ENCODE data around the gene CACNG6. TPM values are rescaled to one million over a fixed set of nuclear protein-coding genes. Genes with fewer than 3 reads are reported as not detected.

CACNG6 gene
- total RNA-seq, 2 experiments from 2014 or later: 1.2 to 4.9 TPM

GRCh38 chr19:53980539-53981375 is 10.7 kb upstream of the CACNG6 start:
- Histone ChIP-seq H3K4me3 (ENCODE audit: low read depth, low read length, poor library complexity, severe bottlenecking) (no peak overlapping the region), H3K36me3 (ENCODE audit: insufficient read depth, low read length) (no peaks in the 10 kb centered on the region), H3K9me2 (ENCODE audit: insufficient read depth, low read length) (no peaks in the 10 kb centered on the region), H3K27ac (ENCODE audit: low read depth, low read length, poor library complexity, severe bottlenecking) (no peak overlapping the region), H3K4me1 (ENCODE audit: insufficient read depth, low read length, poor library complexity, severe bottlenecking) (peaks cover 4% of the 10 kb centered on the region), H4K20me1 (ENCODE audit: insufficient read depth, low read length) (no peaks in the 10 kb centered on the region), H3K79me2 (ENCODE audit: insufficient read depth, low read depth, low read length) (no peaks in the 10 kb centered on the region), H2AFZ (ENCODE audit: low read length) (no peak overlapping the region), H3K4me2 (ENCODE audit: low read length) (no peak overlapping the region), H3K9me3 (ENCODE audit: low read length) (no peaks in the 10 kb centered on the region)
- TF ChIP-seq, protein P1, sequence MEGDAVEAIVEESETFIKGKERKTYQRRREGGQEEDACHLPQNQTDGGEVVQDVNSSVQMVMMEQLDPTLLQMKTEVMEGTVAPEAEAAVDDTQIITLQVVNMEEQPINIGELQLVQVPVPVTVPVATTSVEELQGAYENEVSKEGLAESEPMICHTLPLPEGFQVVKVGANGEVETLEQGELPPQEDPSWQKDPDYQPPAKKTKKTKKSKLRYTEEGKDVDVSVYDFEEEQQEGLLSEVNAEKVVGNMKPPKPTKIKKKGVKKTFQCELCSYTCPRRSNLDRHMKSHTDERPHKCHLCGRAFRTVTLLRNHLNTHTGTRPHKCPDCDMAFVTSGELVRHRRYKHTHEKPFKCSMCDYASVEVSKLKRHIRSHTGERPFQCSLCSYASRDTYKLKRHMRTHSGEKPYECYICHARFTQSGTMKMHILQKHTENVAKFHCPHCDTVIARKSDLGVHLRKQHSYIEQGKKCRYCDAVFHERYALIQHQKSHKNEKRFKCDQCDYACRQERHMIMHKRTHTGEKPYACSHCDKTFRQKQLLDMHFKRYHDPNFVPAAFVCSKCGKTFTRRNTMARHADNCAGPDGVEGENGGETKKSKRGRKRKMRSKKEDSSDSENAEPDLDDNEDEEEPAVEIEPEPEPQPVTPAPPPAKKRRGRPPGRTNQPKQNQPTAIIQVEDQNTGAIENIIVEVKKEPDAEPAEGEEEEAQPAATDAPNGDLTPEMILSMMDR (conservative IDR thresholded peaks at IDR 0.05; ENCODE audit: low read length): no peak
- TF ChIP-seq EZH2phosphoT487 (IDR thresholded peaks at IDR 0.05; ENCODE audit: borderline replicate concordance, low read depth, low read length): no peak
- intact Hi-C loops (cut with micrococcal nuclease; ENCODE audit: unreplicated experiment): no loop called here
- CTCF ChIA-PET (ENCODE audit: unreplicated experiment): no interaction called here
- no peak for DNase-seq (ENCODE audit: low spot score)
- BruUV-seq (replicated peaks): no TSS peak
- POLR2A ChIA-PET: no interaction called here

GRCh38 chr19:53981376-53981951 is 10.0 kb upstream of the CACNG6 start:
- BruUV-seq (replicated peaks): no TSS peak
- H4K20me1 ChIP-seq (ENCODE audit: insufficient read depth, low read length): no peaks in the 10 kb centered on the region
- intact Hi-C loops (cut with micrococcal nuclease; ENCODE audit: unreplicated experiment): no loop called here
- H3K4me3 ChIP-seq (ENCODE audit: low read depth, low read length, poor library complexity, severe bottlenecking): no peak overlapping the region
- CTCF ChIA-PET (ENCODE audit: unreplicated experiment): no interaction called here
- no peaks in the 10 kb centered on the region for H3K36me3 ChIP-seq (ENCODE audit: insufficient read depth, low read length)
- no peak overlapping the region for H3K27ac ChIP-seq (ENCODE audit: low read depth, low read length, poor library complexity, severe bottlenecking)
- POLR2A ChIA-PET: no interaction called here
- H2AFZ ChIP-seq (ENCODE audit: low read length): no peak overlapping the region
- H3K9me2 ChIP-seq (ENCODE audit: insufficient read depth, low read length): no peaks in the 10 kb centered on the region
- no peaks in the 10 kb centered on the region for H3K9me3 ChIP-seq (ENCODE audit: low read length)
- no peak for TF ChIP-seq EZH2phosphoT487 (IDR thresholded peaks at IDR 0.05; ENCODE audit: borderline replicate concordance, low read depth, low read length)
- TF ChIP-seq, protein P1 (conservative IDR thresholded peaks at IDR 0.05; ENCODE audit: low read length): no peak
- H3K4me2 ChIP-seq (ENCODE audit: low read length): no peak overlapping the region
- DNase-seq (ENCODE audit: low spot score): no peak
- H3K79me2 ChIP-seq (ENCODE audit: insufficient read depth, low read depth, low read length): no peaks in the 10 kb centered on the region
- peaks cover 4% of the 10 kb centered on the region for H3K4me1 ChIP-seq (ENCODE audit: insufficient read depth, low read length, poor library complexity, severe bottlenecking)

- ChIA-PET POLR2A (no interaction called here), CTCF (ENCODE audit: unreplicated experiment) (no interaction called here)
- Histone ChIP-seq H3K79me2 (ENCODE audit: insufficient read depth, low read depth, low read length) (no peaks in the 10 kb centered on the region), H3K4me3 (ENCODE audit: low read depth, low read length, poor library complexity, severe bottlenecking) (no peak overlapping the region), H3K36me3 (ENCODE audit: insufficient read depth, low read length) (no peaks in the 10 kb centered on the region), H4K20me1 (ENCODE audit: insufficient read depth, low read length) (no peaks in the 10 kb centered on the region), H3K4me1 (ENCODE audit: insufficient read depth, low read length, poor library complexity, severe bottlenecking) (peaks cover 4% of the 10 kb centered on the region), H3K27ac (ENCODE audit: low read depth, low read length, poor library complexity, severe bottlenecking) (no peak overlapping the region), H3K9me3 (ENCODE audit: low read length) (no peaks in the 10 kb centered on the region), H3K9me2 (ENCODE audit: insufficient read depth, low read length) (no peaks in the 10 kb centered on the region), H3K4me2 (ENCODE audit: low read length) (no peak overlapping the region), H2AFZ (ENCODE audit: low read length) (no peak overlapping the region)
- intact Hi-C loops (cut with micrococcal nuclease; ENCODE audit: unreplicated experiment): no loop called here
- BruUV-seq (replicated peaks): no TSS peak
- no peak for DNase-seq (ENCODE audit: low spot score)
- TF ChIP-seq EZH2phosphoT487 (IDR thresholded peaks at IDR 0.05; ENCODE audit: borderline replicate concordance, low read depth, low read length): no peak
- TF ChIP-seq, protein P1 (conservative IDR thresholded peaks at IDR 0.05; ENCODE audit: low read length): no peak
Observed at GRCh38 chr19:53982001-53982451, 9.4 kb upstream of the CACNG6 start.
